Neural progenitor cell (in vitro differentiated cells): Measurements from ENCODE around the gene CCDC51. TPM values are rescaled to one million over a fixed set of nuclear protein-coding genes. Genes with fewer than 3 reads are reported as not detected.

ENCODE experiments used
- DNase-seq: peaks from one replicate; pipeline ENCODE4 v3.0.0-alpha.2; 2016; ENCODE audit warnings: low spot score
- H2AFZ ChIP-seq: fragments of 200-600 bp; sonication (generic); replicated peaks from 2 replicates; pipeline ENCODE4 v1.6.1; 2016; ENCODE audit warnings: antibody characterized with exemption
- H3F3A ChIP-seq: fragments of 200-600 bp; sonication (generic); 2 replicates; pipeline ENCODE4 v1.6.1; 2016; ENCODE audit warnings: antibody characterized with exemption, low read depth
- H3K27ac ChIP-seq: fragments of 200-600 bp; sonication (generic); 2 replicates; pipeline ENCODE4 v1.5.1; 2016; ENCODE audit warnings: mild to moderate bottlenecking
- H3K27me3 ChIP-seq: fragments of 200-600 bp; sonication (generic); 2 replicates; pipeline ENCODE4 v1.6.1; 2016; ENCODE audit warnings: mild to moderate bottlenecking, moderate library complexity
- H3K36me3 ChIP-seq: fragments of 200-600 bp; sonication (generic); 2 replicates; pipeline ENCODE4 v1.5.1; 2016
- H3K4me1 ChIP-seq: fragments of 200-600 bp; sonication (generic); 2 replicates; pipeline ENCODE4 v1.6.1; 2016; ENCODE audit warnings: mixed run types
- H3K4me2 ChIP-seq: fragments of 200-600 bp; sonication (generic); 2 replicates; pipeline ENCODE4 v1.6.1; 2016
- H3K4me3 ChIP-seq: fragments of 200-600 bp; sonication (generic); 2 replicates; pipeline ENCODE4 v1.5.1; 2016
- H3K79me2 ChIP-seq: fragments of 200-600 bp; sonication (generic); 2 replicates; pipeline ENCODE4 v1.6.1; 2016; ENCODE audit warnings: low read depth
- H3K9ac ChIP-seq: fragments of 200-600 bp; sonication (generic); 2 replicates; pipeline ENCODE4 v1.6.1; 2016
- H3K9me3 ChIP-seq: fragments of 200-600 bp; sonication (generic); 2 replicates; pipeline ENCODE4 v1.5.1; 2016; ENCODE audit warnings: low read depth
- H4K20me1 ChIP-seq: fragments of 200-600 bp; sonication (generic); 2 replicates; pipeline ENCODE4 v1.6.1; 2016; ENCODE audit warnings: low read depth
- H3K27ac Mint-ChIP-seq: 3 replicates; pipeline ENCODE4 v1.8.0; 2021; ENCODE audit warnings: mixed read lengths
- H3K27me3 Mint-ChIP-seq: 2 replicates; pipeline ENCODE4 v1.8.0; 2022; ENCODE audit warnings: low read depth, mild to moderate bottlenecking, inconsistent platforms, moderate library complexity, mixed read lengths; ENCODE audit not compliant: insufficient read depth
- H3K36me3 Mint-ChIP-seq: 3 replicates; pipeline ENCODE4 v1.8.0; 2021; ENCODE audit warnings: mixed read lengths
- H3K4me1 Mint-ChIP-seq: 3 replicates; pipeline ENCODE4 v1.8.0; 2021; ENCODE audit warnings: mixed read lengths
- H3K4me3 Mint-ChIP-seq: 3 replicates; pipeline ENCODE4 v1.8.0; 2021; ENCODE audit warnings: mild to moderate bottlenecking, moderate library complexity, mixed read lengths
- H3K9me3 Mint-ChIP-seq: 3 replicates; pipeline ENCODE4 v1.8.0; 2020; ENCODE audit warnings: mixed read lengths
- CTCF ChIP-seq: fragments of 200-600 bp; sonication (generic); IDR thresholded peaks from 2 replicates; pipeline ENCODE4 v1.5.1; 2017; ENCODE audit warnings: antibody characterized with exemption, mild to moderate bottlenecking
- EZH2 ChIP-seq: fragments of 200-600 bp; sonication (generic); IDR thresholded peaks from 2 replicates; pipeline ENCODE4 v1.6.1; 2017; ENCODE audit warnings: antibody characterized with exemption, mild to moderate bottlenecking, moderate library complexity
- EZH2phosphoT487 ChIP-seq: fragments of 200-600 bp; sonication (generic); IDR thresholded peaks from 2 replicates; pipeline ENCODE4 v1.6.1; 2017; ENCODE audit warnings: antibody characterized with exemption
- total RNA-seq: library from RNA; depleted of rRNA; stranded (reverse); fragments of >200 nt; gene quantifications from 2 replicates; pipeline ENCODE4 v1.2.3, GENCODE V29; 2015; ENCODE audit warnings: low replicate concordance

Gene CCDC51
- total RNA-seq, 1 donor from 2014 or later: 13.9 TPM

- Histone ChIP-seq H3K4me1 (peaks cover 24% of the 10 kb centered on the region), H3K4me2 (peak overlapping the region; percentile 91), H3K79me2 (peaks cover 53% of the 10 kb centered on the region), H3K4me3 (peak overlapping the region; percentile 74), H2AFZ (no peak overlapping the region), H3K27me3 (no peaks in the 10 kb centered on the region), H3K27ac (no peak overlapping the region), H3F3A (peaks cover 62% of the 10 kb centered on the region), H4K20me1 (peaks cover 27% of the 10 kb centered on the region), H3K36me3 (no peaks in the 10 kb centered on the region), H3K9ac (no peak overlapping the region), H3K9me3 (no peaks in the 10 kb centered on the region)
- H3K4me1 Mint-ChIP-seq: peaks cover 35% of the 10 kb centered on the region
- DNase-seq: no peak
- H3K36me3 Mint-ChIP-seq: peaks cover 7% of the 10 kb centered on the region
- H3K27me3 Mint-ChIP-seq: peaks cover 2% of the 10 kb centered on the region
- TF ChIP-seq CTCF: no peak
- no peak for TF ChIP-seq EZH2
- no peak for TF ChIP-seq EZH2phosphoT487
- no peaks in the 10 kb centered on the region for H3K9me3 Mint-ChIP-seq
- H3K4me3 Mint-ChIP-seq: peak overlapping the region; percentile 89
- no peak overlapping the region for H3K27ac Mint-ChIP-seq
Observed at GRCh38 chr3:48445277-48445882, 5.5 kb upstream of the CCDC51 start.

GRCh38 chr3:48441940-48442339, 2.0 kb upstream of the CCDC51 start:
- Histone ChIP-seq H2AFZ (no peak overlapping the region), H3F3A (peaks cover 70% of the 10 kb centered on the region), H3K4me2 (peak overlapping the region; percentile 94), H3K4me1 (peaks cover 21% of the 10 kb centered on the region), H4K20me1 (peaks cover 16% of the 10 kb centered on the region), H3K27ac (no peak overlapping the region), H3K79me2 (peaks cover 56% of the 10 kb centered on the region), H3K4me3 (peak overlapping the region; percentile 71), H3K9me3 (no peaks in the 10 kb centered on the region), H3K36me3 (no peaks in the 10 kb centered on the region), H3K9ac (no peak overlapping the region), H3K27me3 (no peaks in the 10 kb centered on the region)
- no peaks in the 10 kb centered on the region for H3K27me3 Mint-ChIP-seq
- no peak for DNase-seq
- peaks cover 27% of the 10 kb centered on the region for H3K4me1 Mint-ChIP-seq
- peak overlapping the region; percentile 96 for H3K4me3 Mint-ChIP-seq
- no peak overlapping the region for H3K27ac Mint-ChIP-seq
- H3K36me3 Mint-ChIP-seq: peaks cover 7% of the 10 kb centered on the region
- TF ChIP-seq EZH2phosphoT487 (no peak), CTCF (no peak), EZH2 (no peak)
- H3K9me3 Mint-ChIP-seq: no peaks in the 10 kb centered on the region

DNA sequence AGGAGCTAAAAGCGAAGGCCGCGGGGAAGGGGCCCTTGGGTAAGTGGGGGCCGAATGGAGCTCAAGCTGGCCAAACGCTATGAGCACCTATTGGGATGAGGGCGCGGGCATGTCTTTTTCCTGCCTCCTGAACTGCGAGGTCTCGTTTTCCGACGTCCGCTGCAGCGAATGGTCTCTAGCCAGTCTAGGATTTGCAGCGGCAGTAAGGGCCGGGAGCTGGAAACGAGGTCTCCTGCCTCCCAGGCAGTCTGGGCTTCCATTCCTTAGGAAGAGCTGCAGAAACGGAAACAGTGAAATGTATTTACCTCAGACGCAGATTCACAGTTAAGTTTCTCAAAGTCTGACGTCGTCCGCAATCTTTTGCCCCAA, 655 bp upstream of the CCDC51 start:
- no peaks in the 10 kb centered on the region for H3K27me3 Mint-ChIP-seq
- peak overlapping the region; percentile 79 for H3K9ac ChIP-seq
- peak overlapping the region; percentile 94 for H3K4me2 ChIP-seq
- H3K27me3 ChIP-seq: no peaks in the 10 kb centered on the region
- peaks cover 53% of the 10 kb centered on the region for H3K79me2 ChIP-seq
- no peaks in the 10 kb centered on the region for H3K9me3 ChIP-seq
- H3F3A ChIP-seq: peaks cover 67% of the 10 kb centered on the region
- peak; percentile 39 for DNase-seq
- TF ChIP-seq EZH2 (no peak), EZH2phosphoT487 (no peak)
- peak overlapping the region; percentile 96 for H3K4me3 Mint-ChIP-seq
- H3K27ac Mint-ChIP-seq: no peak overlapping the region
- no peaks in the 10 kb centered on the region for H3K36me3 ChIP-seq
- no peaks in the 10 kb centered on the region for H3K9me3 Mint-ChIP-seq
- H3K27ac ChIP-seq: no peak overlapping the region
- H3K4me3 ChIP-seq: peak overlapping the region; percentile 71
- peaks cover 17% of the 10 kb centered on the region for H3K4me1 ChIP-seq
- H4K20me1 ChIP-seq: peaks cover 16% of the 10 kb centered on the region
- H3K4me1 Mint-ChIP-seq: peaks cover 20% of the 10 kb centered on the region
- peaks cover 7% of the 10 kb centered on the region for H3K36me3 Mint-ChIP-seq
- H2AFZ ChIP-seq: peak overlapping the region; percentile 59

DNA sequence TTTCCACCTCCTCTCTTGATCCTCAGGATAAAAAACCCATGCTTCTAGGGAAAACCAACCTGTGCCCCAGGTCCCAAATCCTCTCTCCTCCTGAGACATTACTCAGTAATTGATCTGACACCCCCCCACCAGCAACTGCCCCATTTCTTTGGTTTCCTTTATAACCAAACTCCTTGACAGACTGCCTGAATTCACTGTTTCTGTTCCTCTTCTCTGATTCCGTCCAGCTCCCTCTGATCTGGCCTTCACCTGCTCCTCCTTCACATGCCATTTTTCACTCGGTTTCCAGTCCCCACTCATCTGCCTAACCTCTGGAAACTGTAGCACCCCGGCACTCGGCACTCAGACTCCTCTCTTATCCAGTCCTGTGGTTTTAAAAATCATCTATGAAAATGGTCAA, 2.1 kb downstream of the CCDC51 start:
- Histone ChIP-seq H2AFZ (no peak overlapping the region), H3K9me3 (no peaks in the 10 kb centered on the region), H3K4me1 (peaks cover 21% of the 10 kb centered on the region), H3K27me3 (no peaks in the 10 kb centered on the region), H3K36me3 (no peaks in the 10 kb centered on the region), H3K9ac (no peak overlapping the region), H3K27ac (no peak overlapping the region), H3K4me3 (no peak overlapping the region), H3K79me2 (peaks cover 60% of the 10 kb centered on the region), H4K20me1 (peaks cover 16% of the 10 kb centered on the region), H3F3A (peaks cover 57% of the 10 kb centered on the region), H3K4me2 (no peak overlapping the region)
- no peaks in the 10 kb centered on the region for H3K9me3 Mint-ChIP-seq
- H3K27me3 Mint-ChIP-seq: no peaks in the 10 kb centered on the region
- peaks cover 27% of the 10 kb centered on the region for H3K4me1 Mint-ChIP-seq
- peaks cover 6% of the 10 kb centered on the region for H3K36me3 Mint-ChIP-seq
- no peak for DNase-seq
- H3K27ac Mint-ChIP-seq: no peak overlapping the region
- H3K4me3 Mint-ChIP-seq: no peak overlapping the region
- TF ChIP-seq EZH2phosphoT487: no peak
- TF ChIP-seq EZH2: no peak
- no peak for TF ChIP-seq CTCF
